HepG2 (cell line): ENCODE data around the gene PGC. TPM values are rescaled to one million over a fixed set of nuclear protein-coding genes. Genes with fewer than 3 reads are reported as not detected.

Source experiments
- ETV6 ChIP-seq: sonication (generic); formaldehyde crosslinking; conservative IDR thresholded peaks from 2 replicates; pipeline ENCODE4 v1.4.0; 2020; ENCODE audit warnings: missing genetic modification reagents
- GABPA ChIP-seq, 2 experiments: IDR thresholded peaks; 2 replicates each; pipeline ENCODE4 v1.6.1; 2011 to 2016; ENCODE audit warnings: low read depth in 2 of 2, low read length in 1 of 2, missing biosample characterization in 1 of 2, missing genetic modification characterization in 1 of 2
- NFIC ChIP-seq: IDR thresholded peaks from 2 replicates; pipeline ENCODE4 v1.6.1; 2012; ENCODE audit warnings: mild to moderate bottlenecking, low read length, inconsistent platforms
- ZFP36 ChIP-seq: fragments of 150-350 bp; IDR thresholded peaks from 2 replicates; pipeline ENCODE4 v1.6.1; 2018; ENCODE audit warnings: borderline replicate concordance, low read length, low read depth; ENCODE audit not compliant: partially characterized antibody
- ZFP37 ChIP-seq: sonication (generic); formaldehyde crosslinking; IDR thresholded peaks from 2 replicates; pipeline ENCODE4 v1.4.0; 2020; ENCODE audit warnings: missing genetic modification reagents, borderline replicate concordance
- ZHX2 ChIP-seq, 2 experiments: sonication (generic) in 1 of 2; formaldehyde crosslinking in 1 of 2; IDR thresholded peaks; 2 replicates each; pipeline versions ENCODE4 v1.6.1 to v1.9.0; 2014 to 2022; ENCODE audit warnings: antibody characterized with exemption in 1 of 2, borderline replicate concordance in 1 of 2, inconsistent platforms in 1 of 2, low read depth in 1 of 2, missing genetic modification reagents in 1 of 2
- ZNF17 ChIP-seq: sonication (generic); formaldehyde crosslinking; IDR thresholded peaks from 2 replicates; pipeline ENCODE4 v1.5.0; 2020; ENCODE audit warnings: mild to moderate bottlenecking, missing genetic modification reagents
- ZNF343 ChIP-seq: sonication (generic); formaldehyde crosslinking; IDR thresholded peaks from 2 replicates; pipeline ENCODE4 v1.4.0; 2020; ENCODE audit warnings: mild to moderate bottlenecking, missing genetic modification reagents
- ZNF362 ChIP-seq: sonication (generic); formaldehyde crosslinking; IDR thresholded peaks from 2 replicates; pipeline ENCODE4 v1.4.0; 2020; ENCODE audit warnings: missing genetic modification reagents, mild to moderate bottlenecking, borderline replicate concordance
- ZNF589 ChIP-seq: sonication (generic); formaldehyde crosslinking; conservative IDR thresholded peaks from 2 replicates; pipeline ENCODE4 v1.8.0; 2022; ENCODE audit warnings: mild to moderate bottlenecking, moderate library complexity, missing genetic modification reagents
- ZNF746 ChIP-seq: sonication (generic); formaldehyde crosslinking; IDR thresholded peaks from 2 replicates; pipeline ENCODE4 v1.8.0; 2022; ENCODE audit warnings: mild to moderate bottlenecking, missing genetic modification reagents
- ZNF75D ChIP-seq: sonication (generic); formaldehyde crosslinking; IDR thresholded peaks from 2 replicates; pipeline ENCODE4 v1.8.1; 2023; ENCODE audit warnings: missing genetic modification reagents, mild to moderate bottlenecking, borderline replicate concordance
- ZNF777 ChIP-seq: sonication (generic); formaldehyde crosslinking; IDR thresholded peaks from 2 replicates; pipeline ENCODE4 v1.4.0; 2020; ENCODE audit warnings: missing genetic modification reagents
- ZNF841 ChIP-seq: sonication (generic); formaldehyde crosslinking; IDR thresholded peaks from 2 replicates; pipeline ENCODE4 v1.8.1; 2023; ENCODE audit warnings: missing genetic modification reagents, borderline replicate concordance
- polyA plus RNA-seq, 8 experiments: library from polyadenylated mRNA; depleted of rRNA in 3 of 8; stranded (reverse) in 7 of 8; unstranded in 1 of 8; fragments of >200 nt; fragmentation: Illumina TruSeq in 4 of 8; extraction: Trizol in 4 of 8; gene quantifications; 2 replicates each; pipeline versions ENCODE4 v1.2.1 to v1.2.3, GENCODE V29; 2011 to 2016; ENCODE audit warnings: low read depth in 4 of 8, missing spikeins in 1 of 8, mixed read lengths in 1 of 8; ENCODE audit not compliant: insufficient read depth in 1 of 8
- total RNA-seq, 5 experiments: library from RNA; depleted of rRNA; stranded (reverse); fragments of >200 nt; fragmentation: Illumina TruSeq; extraction: Trizol; gene quantifications; 2 replicates each; pipeline ENCODE4 v1.2.3, GENCODE V29; 2016; ENCODE audit warnings: low read depth in 1 of 5
- TF ChIP-seq, protein P1 (sequence below): sonication (generic); formaldehyde crosslinking; IDR thresholded peaks from 2 replicates; pipeline ENCODE4 v1.5.1; 2020; ENCODE audit warnings: mild to moderate bottlenecking, missing genetic modification reagents, moderate library complexity
- TF ChIP-seq, protein P2 (sequence below): sonication (generic); formaldehyde crosslinking; IDR thresholded peaks from 2 replicates; pipeline ENCODE4 v1.5.1; 2020; ENCODE audit warnings: missing genetic modification reagents, mild to moderate bottlenecking, borderline replicate concordance

The PGC gene
- total and polyA plus RNA-seq, 2 of the 13 experiments (the other 11 are each of a cell fraction or from before 2014, with no cell fraction given), result 426 to 502 TPM

DNA sequence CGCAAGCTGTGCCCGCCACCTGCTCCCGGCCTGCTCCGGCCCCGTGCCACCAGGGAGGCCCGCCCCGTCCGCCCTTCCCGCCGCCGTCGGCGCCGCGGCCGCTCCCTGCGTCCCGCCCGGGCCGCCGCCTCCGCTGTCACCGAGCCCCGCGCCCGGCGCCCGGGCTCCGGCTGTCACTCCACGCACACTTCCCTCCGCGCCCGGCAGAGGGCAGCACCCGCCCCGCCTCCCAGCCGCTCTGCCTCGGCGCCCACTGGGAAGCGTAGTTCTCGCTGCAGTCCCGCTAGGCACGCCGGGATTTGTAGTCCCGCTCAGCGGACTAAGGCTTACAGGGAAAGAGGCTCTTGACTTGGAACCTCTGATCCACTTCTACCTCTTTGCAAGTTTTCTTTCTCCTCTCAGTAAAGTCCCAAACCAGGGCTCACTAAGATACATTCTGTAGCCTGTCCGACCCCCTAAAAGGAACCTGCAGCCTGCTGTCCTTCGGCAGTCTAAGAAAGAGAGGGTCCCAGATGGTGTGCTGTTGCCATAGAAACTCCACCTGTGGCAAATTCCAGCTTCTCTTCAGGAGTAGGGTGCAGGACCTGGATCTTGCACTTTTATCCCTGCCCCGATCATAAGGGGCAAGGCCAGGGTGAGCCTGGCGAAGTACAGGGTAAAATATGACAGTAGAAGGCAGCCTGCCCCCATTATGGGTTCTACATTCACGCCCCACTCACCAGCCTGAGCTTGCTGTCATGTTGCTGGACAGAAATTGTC lies 11.6 kb downstream of the PGC start, which contains the start of gene TFEB (continued):
- TF ChIP-seq, protein P1, sequence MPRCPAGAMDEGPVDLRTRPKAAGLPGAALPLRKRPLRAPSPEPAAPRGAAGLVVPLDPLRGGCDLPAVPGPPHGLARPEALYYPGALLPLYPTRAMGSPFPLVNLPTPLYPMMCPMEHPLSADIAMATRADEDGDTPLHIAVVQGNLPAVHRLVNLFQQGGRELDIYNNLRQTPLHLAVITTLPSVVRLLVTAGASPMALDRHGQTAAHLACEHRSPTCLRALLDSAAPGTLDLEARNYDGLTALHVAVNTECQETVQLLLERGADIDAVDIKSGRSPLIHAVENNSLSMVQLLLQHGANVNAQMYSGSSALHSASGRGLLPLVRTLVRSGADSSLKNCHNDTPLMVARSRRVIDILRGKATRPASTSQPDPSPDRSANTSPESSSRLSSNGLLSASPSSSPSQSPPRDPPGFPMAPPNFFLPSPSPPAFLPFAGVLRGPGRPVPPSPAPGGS (CRISPR knock-in tag), result no peak
- TF ChIP-seq ZNF75D (no peak), ZFP36 (no peak), ZNF841 (no peak), ZNF17 (no peak), NFIC (no peak; the same call in 1 of the 2 replicates), ZNF589 (CRISPR knock-in tag) (no peak), ZHX2 (IDR thresholded peaks at IDR 0.05; ENCODE audit: low read depth) (0 out of 2 replicates have a peak, but pooled peaks have one; percentile 39), ZHX2 (CRISPR knock-in tag; IDR thresholded peaks at IDR 0.05; ENCODE audit: borderline replicate concordance) (0 out of 2 replicates have a peak, but pooled peaks have one; percentile 56), ZNF777 (CRISPR knock-in tag) (peak; percentile 92; the same call in 1 of the 2 replicates), GABPA (IDR thresholded peaks at IDR 0.05; ENCODE audit: low read depth, low read length) (no peak), GABPA (CRISPR knock-in tag; IDR thresholded peaks at IDR 0.05; ENCODE audit: low read depth) (peak; percentile 86), ETV6 (CRISPR knock-in tag) (peak; percentile 74; the same call in 1 of the 2 replicates), ZNF746 (CRISPR knock-in tag) (peak; percentile 56), ZNF343 (no peak; the same call in 1 of the 2 replicates), ZNF362 (CRISPR knock-in tag) (no peak), ZFP37 (no peak)
- TF ChIP-seq, protein P2, sequence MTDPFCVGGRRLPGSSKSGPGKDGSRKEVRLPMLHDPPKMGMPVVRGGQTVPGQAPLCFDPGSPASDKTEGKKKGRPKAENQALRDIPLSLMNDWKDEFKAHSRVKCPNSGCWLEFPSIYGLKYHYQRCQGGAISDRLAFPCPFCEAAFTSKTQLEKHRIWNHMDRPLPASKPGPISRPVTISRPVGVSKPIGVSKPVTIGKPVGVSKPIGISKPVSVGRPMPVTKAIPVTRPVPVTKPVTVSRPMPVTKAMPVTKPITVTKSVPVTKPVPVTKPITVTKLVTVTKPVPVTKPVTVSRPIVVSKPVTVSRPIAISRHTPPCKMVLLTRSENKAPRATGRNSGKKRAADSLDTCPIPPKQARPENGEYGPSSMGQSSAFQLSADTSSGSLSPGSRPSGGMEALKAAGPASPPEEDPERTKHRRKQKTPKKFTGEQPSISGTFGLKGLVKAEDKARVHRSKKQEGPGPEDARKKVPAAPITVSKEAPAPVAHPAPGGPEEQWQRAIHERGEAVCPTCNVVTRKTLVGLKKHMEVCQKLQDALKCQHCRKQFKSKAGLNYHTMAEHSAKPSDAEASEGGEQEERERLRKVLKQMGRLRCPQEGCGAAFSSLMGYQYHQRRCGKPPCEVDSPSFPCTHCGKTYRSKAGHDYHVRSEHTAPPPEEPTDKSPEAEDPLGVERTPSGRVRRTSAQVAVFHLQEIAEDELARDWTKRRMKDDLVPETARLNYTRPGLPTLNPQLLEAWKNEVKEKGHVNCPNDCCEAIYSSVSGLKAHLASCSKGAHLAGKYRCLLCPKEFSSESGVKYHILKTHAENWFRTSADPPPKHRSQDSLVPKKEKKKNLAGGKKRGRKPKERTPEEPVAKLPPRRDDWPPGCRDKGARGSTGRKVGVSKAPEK (CRISPR knock-in tag), result no peak
